SK-MEL-5 (cell line): ENCODE results near the gene DNMT3B. TPM values are rescaled to one million over a fixed set of nuclear protein-coding genes. Genes with fewer than 3 reads are reported as not detected.
"Not testable (repeated sequence)": the region's sequence is repeated elsewhere in the genome, so short reads cannot be mapped to it uniquely, and the experiment has no call there.

Experiments used
- DNase-seq: peaks from one replicate; pipeline ENCODE4 v3.0.0-alpha.2; 2016; ENCODE audit warnings: low read depth, low spot score
- in situ Hi-C: cut with HindIII; loops from 2 replicates; pipeline ENCODE4 v1.10.0; 2016; ENCODE audit warnings: low sequenced_read_pairs, high pct_unique_total_duplicates, low pct_unique_long_range_greater_than_20kb
- total RNA-seq: library from RNA; depleted of rRNA; stranded (reverse); fragments of >200 nt; shearing (Covaris generic); gene quantifications from 2 replicates; pipeline ENCODE4 v1.2.3, GENCODE V29; 2014

DNMT3B gene
- total RNA-seq, 1 experiment from 2014 or later, result 1.9 TPM

DNA sequence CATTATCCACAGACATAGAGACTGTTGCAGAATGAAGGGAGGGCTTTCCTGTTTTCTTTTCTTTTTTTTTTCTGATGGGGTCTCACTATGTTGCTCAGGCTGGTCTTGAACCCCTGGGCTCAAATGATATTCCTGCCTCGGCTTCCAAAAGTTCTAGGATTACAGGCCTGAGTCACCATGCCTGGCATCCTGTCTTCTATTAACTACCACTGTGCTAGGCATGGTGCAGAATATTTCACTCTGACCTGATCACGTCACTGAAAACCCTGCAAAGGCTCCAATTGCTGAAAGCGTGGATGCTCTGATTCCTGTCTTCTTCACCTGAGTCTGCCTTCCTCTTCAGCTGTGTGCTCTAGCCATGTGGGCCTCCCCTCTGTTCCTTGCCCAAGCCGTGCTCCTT, 8.5 kb upstream of the DNMT3B start:
- in situ Hi-C loops, result no loop called here
- no peak for DNase-seq

DNA sequence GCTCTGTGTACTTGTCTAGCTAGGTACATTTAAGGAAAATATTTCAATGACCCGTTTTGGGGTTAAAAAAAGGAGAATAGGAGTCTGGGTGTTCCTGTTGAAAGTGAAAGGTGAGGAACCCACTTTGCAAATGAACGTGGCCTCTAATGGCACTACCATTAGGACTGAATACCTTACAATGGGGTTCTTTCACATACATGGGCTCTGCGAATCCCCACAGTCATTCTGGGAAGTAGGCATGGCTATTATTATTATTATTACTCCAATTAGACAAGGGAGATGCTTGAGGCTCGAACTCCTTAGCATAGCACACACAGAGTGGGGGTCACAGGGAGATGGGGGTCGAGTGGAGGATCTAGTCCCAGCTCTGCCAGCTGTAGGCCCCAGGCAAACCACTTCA, 6.0 kb upstream of the DNMT3B start:
- in situ Hi-C loops, result no loop called here
- DNase-seq, result no peak

DNA sequence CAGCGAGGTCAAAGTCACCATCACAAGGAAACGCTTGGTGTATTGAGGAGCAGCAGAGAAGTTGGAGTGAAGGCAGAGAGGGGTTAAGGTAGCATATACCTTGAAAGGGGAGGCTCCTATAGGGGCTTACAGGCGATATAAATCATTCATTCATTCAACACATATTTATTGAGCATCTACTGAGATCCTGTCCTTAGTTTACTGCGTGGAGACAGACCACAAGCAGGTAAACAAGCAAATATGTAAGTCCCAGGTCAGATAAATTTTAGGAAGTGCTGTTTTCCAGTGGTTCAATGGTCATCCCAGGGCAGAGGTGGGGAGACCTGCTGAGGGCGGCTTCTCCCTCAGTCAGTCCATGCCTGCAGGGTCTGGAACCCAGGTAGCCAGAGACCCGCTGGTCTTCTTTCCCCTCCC, 761 bp upstream of the DNMT3B start:
- no peak for DNase-seq
- in situ Hi-C loops, result no loop called here

DNA sequence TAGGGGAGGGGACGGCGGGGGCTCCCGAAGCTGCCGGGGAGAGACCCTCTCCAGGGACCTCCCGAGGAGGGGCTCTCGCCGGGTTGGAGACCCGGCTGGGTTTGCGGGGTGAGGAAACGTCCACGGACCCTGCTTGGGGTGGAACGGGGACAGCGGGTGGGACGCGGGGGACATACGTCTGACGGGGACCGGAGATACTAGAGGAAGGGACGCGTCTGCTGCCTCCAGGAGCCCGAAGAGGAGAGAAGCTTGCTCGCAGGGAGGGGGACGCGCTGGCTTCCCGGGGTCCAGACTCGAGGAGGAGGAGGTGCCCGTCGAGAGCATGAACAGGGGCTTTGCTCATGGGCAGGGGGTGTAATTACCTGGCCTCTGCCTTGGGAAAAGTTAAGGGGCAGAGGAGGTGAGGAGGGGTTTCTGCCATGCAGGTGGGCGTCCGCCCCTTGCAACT, 593 bp downstream of the DNMT3B start:
- in situ Hi-C loops, result no loop called here
- no peak for DNase-seq

DNA sequence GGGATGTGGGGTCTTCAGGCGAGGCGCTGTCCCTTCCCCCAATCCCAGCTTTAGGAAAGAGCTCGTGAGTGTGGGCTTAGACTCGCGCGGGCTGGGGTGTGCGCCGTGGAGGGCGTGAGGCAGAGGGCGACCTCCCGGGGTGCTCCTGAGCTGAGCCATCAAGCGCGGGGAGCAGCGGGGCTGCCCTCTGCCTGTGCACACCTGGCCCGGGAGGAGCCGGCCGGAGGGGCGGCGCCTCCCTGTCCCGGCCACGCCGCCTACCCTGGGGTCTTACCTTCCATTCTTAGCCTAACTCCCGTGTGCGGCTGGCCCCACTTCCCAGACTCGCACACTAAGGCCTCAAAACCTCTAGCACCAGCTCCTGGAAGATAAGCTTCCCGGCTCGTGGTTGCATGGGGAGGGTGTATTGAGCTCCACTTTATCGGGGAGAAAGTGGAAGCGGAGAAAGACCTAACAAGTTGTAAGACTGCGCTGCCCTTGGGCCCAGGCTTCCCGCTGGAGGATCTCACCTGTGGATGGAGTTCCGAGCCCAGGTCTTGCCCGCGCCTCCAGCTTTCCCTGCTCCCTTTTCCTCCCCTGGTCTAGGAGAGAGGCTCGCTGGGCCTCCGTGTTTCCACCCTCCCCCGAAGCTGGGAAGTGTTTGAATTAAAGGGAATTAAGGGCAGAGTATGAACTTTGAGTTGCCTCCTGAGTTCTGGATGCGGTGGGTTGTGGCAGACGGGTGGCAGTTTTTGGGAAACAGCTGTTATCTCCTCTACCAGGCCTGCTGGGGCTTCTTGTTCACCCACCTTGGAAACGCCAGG, 1.2 kb downstream of the DNMT3B start:
- in situ Hi-C loops, result no loop called here
- no peak for DNase-seq

DNA sequence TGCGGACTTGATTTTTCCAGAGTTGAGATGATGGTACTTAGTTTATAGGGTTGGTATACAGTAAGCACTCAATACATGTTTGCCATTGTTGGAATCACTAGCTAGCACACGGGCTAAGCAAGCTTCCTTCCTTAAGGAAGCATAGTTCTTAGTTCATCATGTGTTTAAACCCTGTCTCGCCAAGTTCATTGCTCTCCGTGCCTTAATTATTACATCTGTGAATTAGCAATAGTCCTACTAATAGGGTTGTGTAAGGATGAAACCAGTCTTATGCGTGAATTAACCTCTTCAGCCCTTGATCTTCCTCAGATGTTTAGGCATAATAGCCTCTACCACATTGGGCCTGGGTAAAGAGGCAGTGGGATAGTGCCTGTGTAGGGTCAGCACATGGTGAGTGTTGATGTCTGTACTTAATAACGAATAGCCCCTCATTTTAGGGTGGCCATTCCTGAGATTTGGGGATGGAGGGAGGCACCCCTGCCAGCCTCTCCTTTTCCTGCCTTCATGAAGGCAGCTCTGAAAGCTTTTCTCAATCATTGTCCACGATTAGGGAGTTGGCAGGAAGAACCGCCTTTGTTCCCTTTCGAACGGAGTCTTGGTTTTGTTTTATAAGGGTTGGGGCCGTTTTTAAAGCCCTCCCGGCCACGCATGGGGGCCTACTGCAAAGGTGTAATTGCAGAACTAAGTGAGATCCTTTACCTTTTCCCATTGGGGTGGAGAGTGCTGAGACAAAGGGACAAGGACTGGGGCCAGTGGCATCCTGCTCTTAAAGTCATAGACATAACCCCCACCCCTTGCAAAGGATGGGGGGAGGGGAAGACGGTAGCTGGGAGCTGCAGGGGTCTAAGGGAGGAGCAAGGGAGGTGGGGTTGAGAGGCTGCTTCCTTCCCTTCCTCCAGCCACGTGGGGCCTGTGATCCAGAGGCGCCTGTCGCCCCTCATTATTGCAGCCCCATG, 2.1 kb downstream of the DNMT3B start:
- in situ Hi-C loops, result no loop called here
- DNase-seq, result no peak

DNA sequence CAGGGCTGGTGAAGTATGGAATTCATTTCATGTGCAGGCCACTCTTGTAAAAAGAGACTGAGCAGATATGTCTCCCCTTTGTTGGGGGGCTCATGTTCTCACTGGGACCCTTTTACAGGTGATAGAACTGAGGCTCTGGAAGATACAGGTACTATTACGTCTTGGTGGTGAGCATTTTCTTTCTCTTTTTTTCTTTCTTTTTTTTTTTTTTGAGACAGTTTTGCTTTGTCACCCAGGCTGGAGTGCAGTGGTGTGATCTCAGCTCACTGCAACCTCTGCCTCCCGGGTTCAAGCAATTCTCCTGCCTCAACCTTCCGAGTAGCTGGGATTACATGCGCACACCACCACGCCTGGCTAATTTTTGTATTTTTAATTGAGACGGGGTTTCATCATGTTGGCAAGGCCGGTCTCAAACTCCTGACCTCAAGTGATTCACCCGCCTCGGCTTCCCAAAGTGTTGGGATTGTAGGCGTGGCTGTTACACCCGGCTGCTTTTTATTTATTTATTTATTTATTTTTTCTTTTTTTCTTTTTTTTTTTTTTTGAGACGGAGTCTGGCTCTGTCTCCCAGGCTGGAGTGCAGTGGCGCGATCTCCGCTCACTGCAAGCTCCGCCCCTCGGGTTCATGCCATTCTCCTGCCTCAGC, 3.2 kb downstream of the DNMT3B start:
- in situ Hi-C loops, DNase-seq: not testable (repeated sequence)

DNA sequence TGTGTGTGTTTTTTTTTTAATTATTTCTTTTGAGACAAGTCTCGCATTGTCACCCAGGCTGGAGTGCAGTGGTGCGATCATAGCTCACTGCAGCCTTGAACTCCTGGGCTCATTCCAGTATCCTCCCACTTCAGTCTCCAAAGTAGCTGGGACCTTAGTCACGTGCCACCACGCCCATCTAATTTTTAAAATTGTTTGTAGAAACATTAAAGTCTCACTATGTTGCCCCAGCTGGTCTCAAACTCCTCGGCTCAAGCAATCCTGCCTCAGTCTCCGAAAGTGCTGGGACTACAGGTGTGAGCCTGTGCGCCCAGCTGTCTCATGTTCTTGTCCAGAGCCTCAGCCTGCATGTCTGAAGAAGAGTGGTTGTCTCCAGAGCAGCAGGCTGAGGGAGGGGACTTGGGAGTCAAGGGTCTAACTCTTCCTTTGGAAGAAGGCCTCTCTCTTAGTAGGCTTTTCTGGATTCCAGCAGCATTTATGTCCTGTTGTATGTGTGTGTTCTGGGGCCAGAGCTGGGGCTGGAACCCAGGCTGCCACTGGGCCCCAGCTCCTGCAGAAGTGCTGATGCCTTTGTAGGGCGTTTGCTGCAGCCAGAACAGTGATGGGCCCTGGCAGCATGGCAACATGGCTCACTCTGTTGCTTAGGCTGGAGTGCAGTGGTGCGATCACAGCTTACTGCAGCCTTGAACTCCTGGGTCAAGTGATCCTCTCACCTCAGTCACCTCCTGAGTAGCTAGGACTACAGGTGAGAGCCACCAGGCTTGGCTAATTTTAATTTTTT, 5.4 kb downstream of the DNMT3B start:
- in situ Hi-C loops, result no loop called here
- no peak for DNase-seq

DNA sequence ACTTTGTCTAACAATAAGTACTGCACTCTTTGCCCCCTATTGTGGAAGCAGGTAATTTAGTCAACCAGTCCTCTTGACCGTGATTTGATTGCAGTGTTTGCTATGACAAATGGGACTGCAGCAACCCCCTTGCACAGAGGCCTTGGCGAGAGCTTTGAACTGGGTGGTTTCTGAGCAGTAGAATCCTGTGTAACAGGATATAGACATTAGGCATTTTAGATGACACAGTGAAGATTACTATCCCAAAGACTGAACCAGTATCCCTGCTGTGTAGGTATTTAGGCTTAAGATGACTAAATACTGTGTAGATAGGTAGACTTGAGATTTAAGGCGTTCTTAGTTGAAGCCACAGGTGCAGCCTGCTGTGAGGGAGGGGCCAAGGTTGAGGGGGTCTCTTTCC, 9.9 kb downstream of the DNMT3B start:
- DNase-seq, result no peak
- in situ Hi-C loops, result no loop called here

DNA sequence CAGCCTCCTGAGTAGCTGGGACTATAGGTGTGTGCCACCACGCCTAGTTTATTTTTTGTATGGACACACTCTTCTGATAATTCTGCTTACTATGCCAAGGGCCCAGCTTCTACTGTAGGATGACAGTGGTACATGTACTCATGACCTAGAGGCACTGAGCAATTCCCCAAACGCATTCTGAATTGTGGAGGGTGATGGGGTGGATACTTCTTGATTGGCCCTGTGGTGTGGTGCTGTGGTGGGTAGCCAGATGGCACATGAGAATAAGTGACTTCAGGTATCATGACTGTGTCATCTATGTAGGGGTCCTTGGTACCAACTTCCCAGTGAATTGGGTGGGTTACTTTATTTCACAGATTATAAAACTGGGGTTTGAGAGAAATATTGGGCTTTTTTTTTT, 11.0 kb downstream of the DNMT3B start:
- no peak for DNase-seq
- in situ Hi-C loops, result no loop called here

DNA sequence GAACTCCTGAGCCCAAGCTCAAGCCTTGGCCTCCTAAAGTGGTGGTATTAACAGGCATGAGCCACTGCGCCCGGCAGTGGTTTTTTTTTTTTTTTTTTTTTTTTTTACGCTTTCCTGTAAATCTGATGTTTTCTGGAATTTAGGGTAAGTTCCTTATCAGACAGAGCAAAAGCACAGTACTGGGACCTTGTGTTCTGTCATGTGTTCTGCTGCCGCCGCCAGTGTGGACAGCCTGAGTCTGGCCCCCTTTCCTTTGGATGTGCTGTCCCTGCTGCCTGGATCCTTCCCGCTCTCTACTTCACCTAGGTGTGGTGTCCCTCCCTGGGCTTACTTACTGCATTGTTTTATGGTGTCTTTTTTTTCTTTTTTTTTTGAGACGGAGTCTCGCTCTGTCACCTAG, 11.7 kb downstream of the DNMT3B start:
- no peak for DNase-seq
- in situ Hi-C loops, result no loop called here

DNA sequence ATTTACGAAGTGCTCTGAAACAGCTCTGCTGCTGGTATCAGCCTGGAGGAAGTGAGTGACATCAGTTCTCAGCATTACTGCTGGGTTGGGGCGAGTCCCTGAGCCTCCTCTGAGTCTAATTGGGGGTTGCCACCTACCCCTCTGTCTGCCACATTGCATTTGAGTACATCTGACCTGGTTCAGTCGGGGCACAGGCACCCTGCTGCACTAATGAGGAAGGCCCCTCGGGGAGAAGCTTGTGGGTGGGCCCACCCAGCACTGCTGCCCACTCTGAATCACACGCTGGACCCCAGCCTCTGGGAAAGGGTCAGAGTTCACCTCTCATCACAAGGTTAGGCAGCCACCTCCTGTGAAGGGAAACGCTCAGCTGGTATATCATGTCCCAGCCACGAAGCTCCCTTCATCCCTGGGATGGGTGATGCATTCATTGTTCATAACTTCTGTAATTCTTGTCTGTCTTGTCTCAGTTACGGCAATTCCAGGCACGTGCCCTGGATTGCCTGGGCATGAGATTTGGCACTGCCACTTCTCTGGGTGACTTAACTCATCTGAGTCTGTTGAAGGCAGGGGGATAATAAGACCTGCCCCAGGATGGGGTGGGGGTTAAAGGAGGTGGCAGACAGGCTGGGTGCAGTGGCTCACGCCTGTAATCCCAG, 13.3 kb downstream of the DNMT3B start:
- in situ Hi-C loops, result loop anchor here (25.0 kb wide), 1 partner anchor 88 kb away; no protein-coding TSS in a partner anchor
- no peak for DNase-seq

DNA sequence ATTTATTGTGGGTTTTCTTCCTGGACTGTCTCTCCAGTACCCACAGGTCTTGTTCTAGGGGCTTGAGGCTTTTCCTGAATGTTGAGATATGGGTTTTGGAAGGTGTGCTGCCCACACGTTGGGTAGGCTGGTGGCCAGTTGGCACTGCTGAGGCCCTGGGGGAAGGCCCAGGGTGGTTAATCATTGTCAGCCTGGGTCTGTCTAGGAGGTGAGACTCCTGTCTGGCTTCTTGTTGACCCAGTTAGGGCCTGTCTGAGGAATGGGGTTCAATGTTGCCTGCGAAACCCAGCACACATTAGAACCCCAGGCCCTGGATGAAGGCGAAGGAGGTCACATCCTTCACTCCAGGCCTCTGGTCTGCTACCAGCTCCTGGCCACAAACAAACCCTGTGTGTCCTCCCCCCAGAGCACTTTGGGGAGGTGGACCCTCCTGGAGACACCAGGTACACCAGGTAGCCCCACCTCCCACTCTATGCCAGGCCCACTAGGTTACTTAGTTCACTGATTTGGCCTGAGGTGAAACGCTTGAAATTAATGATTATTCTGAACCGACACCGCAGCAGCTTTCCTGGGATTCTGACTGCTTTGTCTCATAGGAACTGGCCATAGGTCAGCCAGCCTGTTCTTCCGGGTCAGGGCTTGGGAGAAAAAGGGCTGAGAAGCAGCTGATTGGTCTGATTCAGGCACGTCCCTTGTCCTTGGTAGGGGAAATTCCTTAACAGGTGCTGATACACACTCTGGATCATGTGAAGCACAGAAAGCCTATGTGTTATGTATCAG, 15.2 kb downstream of the DNMT3B start:
- in situ Hi-C loops, result loop anchor here (25.0 kb wide), 1 partner anchor 90 kb away; no protein-coding TSS in a partner anchor
- no peak for DNase-seq

DNA sequence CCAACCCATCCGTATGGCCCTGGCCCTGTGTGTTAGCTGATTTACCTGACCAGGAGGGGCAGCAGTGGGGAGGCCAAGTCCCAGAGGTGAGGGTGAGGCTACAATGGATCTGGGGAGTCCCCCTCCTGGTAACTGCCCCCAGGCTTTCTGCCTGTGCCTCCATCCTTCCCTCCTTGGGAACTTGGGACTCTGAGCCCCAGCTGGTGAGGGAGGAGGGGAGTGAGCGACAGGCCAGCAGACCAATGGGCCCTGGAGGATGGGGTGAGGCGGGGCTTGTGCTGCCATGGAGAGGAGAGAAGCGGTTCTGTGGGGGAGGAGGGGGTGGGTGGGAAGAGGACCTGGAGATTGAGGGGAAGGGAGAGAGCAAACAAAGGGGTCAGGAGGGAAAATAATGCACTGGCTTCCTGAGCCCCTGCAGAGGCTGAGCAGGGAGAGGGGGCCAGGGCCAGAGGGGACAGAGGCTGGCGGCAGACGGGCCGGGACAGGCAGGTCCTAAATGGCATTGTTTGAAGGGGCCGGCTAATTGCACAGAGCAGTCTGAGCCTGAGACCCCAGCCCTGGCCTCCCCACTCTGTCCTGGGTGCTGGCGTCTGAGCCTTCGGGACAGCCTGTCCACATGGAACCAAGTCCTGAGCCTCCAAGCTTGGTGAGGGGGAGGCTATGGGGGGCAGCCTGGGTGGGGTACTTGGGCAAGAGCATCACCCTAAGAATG, 17.5 kb downstream of the DNMT3B start:
- in situ Hi-C loops, result loop anchor here (25.0 kb wide), 1 partner anchor 92 kb away; no protein-coding TSS in a partner anchor
- no peak for DNase-seq

DNA sequence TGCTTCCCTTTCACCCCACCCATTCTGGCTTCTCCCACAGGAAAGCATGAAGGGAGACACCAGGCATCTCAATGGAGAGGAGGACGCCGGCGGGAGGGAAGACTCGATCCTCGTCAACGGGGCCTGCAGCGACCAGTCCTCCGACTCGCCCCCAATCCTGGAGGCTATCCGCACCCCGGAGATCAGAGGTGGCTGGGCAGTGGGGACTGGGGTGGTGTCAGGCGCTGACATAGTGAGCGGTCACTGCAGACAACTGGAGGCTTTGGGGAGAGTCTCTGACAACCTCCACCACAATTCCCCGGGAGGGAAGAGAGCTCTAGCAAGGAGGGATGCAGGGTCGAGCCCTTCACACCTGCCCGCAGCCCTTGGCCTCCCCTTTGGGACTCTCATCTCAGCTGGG, 18.1 kb downstream of the DNMT3B start:
- DNase-seq, result no peak
- in situ Hi-C loops, result loop anchor here (25.0 kb wide), 1 partner anchor 93 kb away; no protein-coding TSS in a partner anchor
